IMR-90 (cell line): ENCODE measurements around the gene EPHA10. TPM values are rescaled to one million over a fixed set of nuclear protein-coding genes. Genes with fewer than 3 reads are reported as not detected.

ENCODE experiments used
- ATAC-seq: fragments of 200-7000 bp; cut with Tn5 transposase; 2 replicates; pipeline ENCODE4 v1.9.1; 2020; ENCODE audit warnings: low read depth, mild to moderate bottlenecking, moderate library complexity
- BruUV-seq: library from RNA; stranded (reverse); fragments of 400-500 nt; replicated peaks from 2 replicates; lab custom pipeline; 2021; lab: Mats Ljungman, UMichigan
- CTCF ChIA-PET: fragments of 300-600 bp; formaldehyde crosslinking; extraction: SDS; loops from one replicate; lab custom pipeline; 2021; ENCODE audit warnings: antibody characterized with exemption; lab: Yijun Ruan, JAX
- POLR2A ChIA-PET: fragments of 300-600 bp; sonication (Branson Sonifier 250); formaldehyde crosslinking; loops from one replicate; lab custom pipeline; 2022; ENCODE audit warnings: antibody characterized with exemption; ENCODE audit not compliant: unreplicated experiment; lab: Charles Lee
- DNase-seq: peaks from one replicate; pipeline ENCODE4 v3.0.0; 2013
- H2AFZ ChIP-seq: replicated peaks from 2 replicates; pipeline ENCODE3; 2013; ENCODE audit warnings: low read length, mild to moderate bottlenecking; ENCODE audit not compliant: poor library complexity
- H2AK5ac ChIP-seq: 2 replicates; pipeline ENCODE4 v1.6.1; 2013; ENCODE audit warnings: low read depth, low read length, inconsistent platforms
- H2AK9ac ChIP-seq: replicated peaks from 2 replicates; pipeline ENCODE3; 2013; ENCODE audit warnings: mild to moderate bottlenecking, low read depth, low read length, moderate library complexity; ENCODE audit not compliant: poor library complexity
- H2BK120ac ChIP-seq: 2 replicates; pipeline ENCODE4 v1.6.1; 2013; ENCODE audit warnings: low read depth, low read length, inconsistent platforms
- H2BK15ac ChIP-seq: 3 replicates; pipeline ENCODE4 v1.6.1; 2013; ENCODE audit warnings: low read depth, low read length, inconsistent platforms
- H2BK20ac ChIP-seq: 2 replicates; pipeline ENCODE4 v1.6.1; 2013; ENCODE audit warnings: low read depth, mild to moderate bottlenecking, inconsistent platforms, low read length, moderate library complexity
- H2BK5ac ChIP-seq: 2 replicates; pipeline ENCODE4 v1.6.1; 2013; ENCODE audit warnings: mild to moderate bottlenecking, low read depth, low read length, inconsistent platforms; ENCODE audit not compliant: poor library complexity, severe bottlenecking
- H3K14ac ChIP-seq: replicated peaks from 2 replicates; pipeline ENCODE4 v1.6.1; 2013; ENCODE audit warnings: low read depth, low read length, inconsistent platforms
- H3K18ac ChIP-seq: 2 replicates; pipeline ENCODE4 v1.6.1; 2013; ENCODE audit warnings: low read depth, low read length, control low read depth
- H3K23ac ChIP-seq: 2 replicates; pipeline ENCODE4 v1.6.1; 2013; ENCODE audit warnings: low read depth, low read length, inconsistent platforms
- H3K27ac ChIP-seq: 2 replicates; pipeline ENCODE4 v1.5.1; 2013; ENCODE audit warnings: mild to moderate bottlenecking, control low read depth, low read length; ENCODE audit not compliant: insufficient read depth
- H3K27me3 ChIP-seq: 2 replicates; pipeline ENCODE4 v1.6.1; 2013; ENCODE audit warnings: low read length; ENCODE audit not compliant: control insufficient read depth, insufficient read depth
- H3K36me3 ChIP-seq: 2 replicates; pipeline ENCODE4 v1.6.1; 2013; ENCODE audit warnings: low read length, mixed read lengths; ENCODE audit not compliant: control insufficient read depth, insufficient read depth
- H3K4ac ChIP-seq: 2 replicates; pipeline ENCODE4 v1.6.1; 2013; ENCODE audit warnings: low read depth, low read length, inconsistent platforms
- H3K4me1 ChIP-seq: 2 replicates; pipeline ENCODE4 v1.6.1; 2013; ENCODE audit warnings: low read length, mixed read lengths; ENCODE audit not compliant: control insufficient read depth, insufficient read depth
- H3K4me2 ChIP-seq: 2 replicates; pipeline ENCODE4 v1.6.1; 2013; ENCODE audit warnings: low read depth, mild to moderate bottlenecking, control low read depth, low read length, moderate library complexity
- H3K4me3 ChIP-seq: 2 replicates; pipeline ENCODE4 v1.5.1; 2013; ENCODE audit warnings: low read depth, mild to moderate bottlenecking, control low read depth, low read length, moderate library complexity; ENCODE audit not compliant: insufficient read depth
- H3K56ac ChIP-seq: 2 replicates; pipeline ENCODE4 v1.6.1; 2013; ENCODE audit warnings: low read length, inconsistent platforms; ENCODE audit not compliant: insufficient read depth; ENCODE audit errors: extremely low read depth
- H3K79me1 ChIP-seq, 2 experiments: 2 replicates each; pipeline ENCODE4 v1.6.1; 2013; ENCODE audit warnings: low read length in 2 of 2, inconsistent platforms in 1 of 2, low read depth in 1 of 2
- H3K9ac ChIP-seq: 2 replicates; pipeline ENCODE4 v1.6.1; 2013; ENCODE audit warnings: low read depth, low read length, control low read depth
- H3K9me1 ChIP-seq: 2 replicates; pipeline ENCODE4 v1.6.1; 2013; ENCODE audit warnings: low read length, inconsistent platforms; ENCODE audit not compliant: insufficient read depth
- H3K9me3 ChIP-seq: 2 replicates; pipeline ENCODE4 v1.6.1; 2013; ENCODE audit warnings: low read length; ENCODE audit not compliant: control insufficient read depth, insufficient read depth
- H4K20me1 ChIP-seq: 2 replicates; pipeline ENCODE4 v1.6.1; 2013; ENCODE audit warnings: low read length, inconsistent platforms; ENCODE audit not compliant: insufficient read depth
- H4K5ac ChIP-seq: 2 replicates; pipeline ENCODE4 v1.6.1; 2013; ENCODE audit warnings: mild to moderate bottlenecking, low read depth, low read length, control low read depth
- H4K8ac ChIP-seq, 2 experiments: 2 replicates each; pipeline ENCODE4 v1.6.1; 2013; ENCODE audit warnings: low read depth in 2 of 2, low read length in 2 of 2, control low read depth in 1 of 2, inconsistent platforms in 1 of 2
- H4K91ac ChIP-seq: 2 replicates; pipeline ENCODE4 v1.6.1; 2013; ENCODE audit warnings: low read depth, low read length, inconsistent platforms; ENCODE audit not compliant: insufficient read depth
- BHLHE40 ChIP-seq: fragments of 150-350 bp; IDR thresholded peaks from 2 replicates; pipeline ENCODE4 v1.6.1; 2016; ENCODE audit warnings: mild to moderate bottlenecking, low read depth, low read length
- CEBPB ChIP-seq: IDR thresholded peaks from 2 replicates; pipeline ENCODE4 v1.6.1; 2012; ENCODE audit warnings: low read depth, low read length, improper control_type of control experiment
- CHD1 ChIP-seq: IDR thresholded peaks from 2 replicates; pipeline ENCODE4 v1.6.1; 2012; ENCODE audit warnings: low read depth, low read length, improper control_type of control experiment
- CTCF ChIP-seq: conservative IDR thresholded peaks from 2 replicates; pipeline ENCODE4 v1.5.1; 2012; ENCODE audit warnings: mild to moderate bottlenecking, low read depth, low read length, improper control_type of control experiment
- ELK1 ChIP-seq: fragments of 150-350 bp; IDR thresholded peaks from 2 replicates; pipeline ENCODE4 v1.6.1; 2016; ENCODE audit warnings: low read depth, mild to moderate bottlenecking, low read length, moderate library complexity, borderline replicate concordance
- FOS ChIP-seq: fragments of 150-350 bp; IDR thresholded peaks from 2 replicates; pipeline ENCODE4 v1.6.1; 2016; ENCODE audit warnings: low read depth, low read length
- MAFK ChIP-seq: IDR thresholded peaks from 2 replicates; pipeline ENCODE4 v1.6.1; 2012; ENCODE audit warnings: low read depth, low read length, improper control_type of control experiment
- MAZ ChIP-seq: IDR thresholded peaks from 2 replicates; pipeline ENCODE4 v1.6.1; 2012; ENCODE audit warnings: low read depth, mild to moderate bottlenecking, low read length, improper control_type of control experiment, moderate library complexity, borderline replicate concordance
- MXI1 ChIP-seq: IDR thresholded peaks from 2 replicates; pipeline ENCODE4 v1.6.1; 2012; ENCODE audit warnings: low read depth, mild to moderate bottlenecking, low read length, moderate library complexity, borderline replicate concordance
- NFE2L2 ChIP-seq: fragments of 150-350 bp; IDR thresholded peaks from 2 replicates; pipeline ENCODE4 v1.6.1; 2016; ENCODE audit warnings: low read depth, mild to moderate bottlenecking, low read length
- POLR2A ChIP-seq: IDR thresholded peaks from 2 replicates; pipeline ENCODE4 v1.6.1; 2012; ENCODE audit warnings: mild to moderate bottlenecking, low read depth, low read length
- RAD21 ChIP-seq: IDR thresholded peaks from 2 replicates; pipeline ENCODE4 v1.6.1; 2012; ENCODE audit warnings: low read length, improper control_type of control experiment
- RCOR1 ChIP-seq: IDR thresholded peaks from 2 replicates; pipeline ENCODE4 v1.6.1; 2012; ENCODE audit warnings: mild to moderate bottlenecking, low read length, improper control_type of control experiment; ENCODE audit not compliant: insufficient replicate concordance
- RFX5 ChIP-seq: IDR thresholded peaks from 2 replicates; pipeline ENCODE4 v1.8.0; 2012; ENCODE audit warnings: low read depth, mild to moderate bottlenecking, low read length, moderate library complexity
- SMC3 ChIP-seq: fragments of 150-350 bp; IDR thresholded peaks from 2 replicates; pipeline ENCODE4 v1.6.1; 2016; ENCODE audit warnings: low read depth, mild to moderate bottlenecking, antibody characterized with exemption, low read length, moderate library complexity
- USF2 ChIP-seq: fragments of 150-350 bp; IDR thresholded peaks from 2 replicates; pipeline ENCODE4 v1.6.1; 2017; ENCODE audit warnings: mild to moderate bottlenecking, antibody characterized with exemption, low read length, low read depth
- WGBS, 2 experiments: methylation state at CpG; one replicate each; pipeline versions ENCODE4 v1.1.5 to v1.1.7; 2013; ENCODE audit warnings: missing lambda C conversion rate in 2 of 2; ENCODE audit not compliant: insufficient read length in 1 of 2; ENCODE audit errors: extremely low coverage in 2 of 2; 5-methylcytosine and 5-hydroxymethylcytosine counted together
- dilution Hi-C: fragments of 300-500 bp; cut with HindIII; formaldehyde crosslinking; loops from one replicate; pipeline ENCODE4 v1.14.3; 2018; ENCODE audit warnings: low sequenced_read_pairs; ENCODE audit not compliant: unreplicated experiment
- in situ Hi-C: fragments of 300-500 bp; cut with MboI; formaldehyde crosslinking; loops from 3 replicates; pipeline ENCODE4 v1.14.3; 2019; ENCODE audit warnings: low sequenced_read_pairs, inconsistent platforms, mixed read lengths
- intact Hi-C: fragments of 100-400 bp; cut with micrococcal nuclease; formaldehyde crosslinking; loops from 2 replicates; pipeline ENCODE4 v1.10.0; 2022
- polyA plus RNA-seq, 3 experiments: library from polyadenylated mRNA; depleted of rRNA; stranded (reverse); fragments of >200 nt; gene quantifications; 2 replicates each; pipeline ENCODE4 v1.2.3, GENCODE V29; 2012; ENCODE audit warnings: low replicate concordance in 1 of 3
- total RNA-seq: library from RNA; depleted of rRNA; stranded (reverse); fragments of >200 nt; gene quantifications from 2 replicates; pipeline ENCODE4 v1.2.3, GENCODE V29; 2012

Gene EPHA10
- total and polyA plus RNA-seq, 2 of the 4 experiments (the other 2 are of a cell fraction) = not detected

GRCh38 chr1:37767488-37767887, 2.6 kb upstream of the EPHA10 start:
- Histone ChIP-seq H3K4ac (no peak overlapping the region), H2AFZ (no peak overlapping the region), H3K56ac (no peak overlapping the region), H4K8ac (no peak overlapping the region), H4K91ac (no peak overlapping the region), H3K36me3 (no peaks in the 10 kb centered on the region), H4K20me1 (no peaks in the 10 kb centered on the region), H3K4me2 (no peak overlapping the region), H3K27ac (no peak overlapping the region), H2BK5ac (no peak overlapping the region), H3K9me3 (no peaks in the 10 kb centered on the region; the same call in 1 of the 2 replicates), H2AK9ac (no peak overlapping the region), H2BK15ac (no peak overlapping the region), H3K9me1 (no peaks in the 10 kb centered on the region), H3K27me3 (peaks cover 36% of the 10 kb centered on the region), H3K18ac (no peak overlapping the region), H2AK5ac (no peak overlapping the region), H2BK20ac (no peak overlapping the region), H3K79me1 (no peaks in the 10 kb centered on the region), H3K4me1 (no peaks in the 10 kb centered on the region), H3K9ac (no peak overlapping the region), H3K23ac (no peak overlapping the region), H3K14ac (no peak overlapping the region), H3K4me3 (no peak overlapping the region), H2BK120ac (no peak overlapping the region), H4K5ac (no peak overlapping the region)
- no peak for TF ChIP-seq CTCF
- TF ChIP-seq MAZ = no peak
- TF ChIP-seq MXI1 = no peak
- no peak for TF ChIP-seq CEBPB
- no peak for TF ChIP-seq RFX5
- TF ChIP-seq POLR2A = no peak
- no peak for TF ChIP-seq RCOR1
- TF ChIP-seq CHD1 = no peak
- TF ChIP-seq RAD21 = no peak
- no peak for TF ChIP-seq MAFK
- no peak for TF ChIP-seq USF2
- TF ChIP-seq NFE2L2 = no peak
- TF ChIP-seq ELK1 = no peak
- no peak for TF ChIP-seq SMC3
- no peak for TF ChIP-seq FOS
- TF ChIP-seq BHLHE40 = no peak
- in situ Hi-C loops (no loop called here), intact Hi-C loops (no loop called here), dilution Hi-C loops (no loop called here)
- CTCF ChIA-PET = no interaction called here
- BruUV-seq = no TSS peak
- POLR2A ChIA-PET = no interaction called here
- ATAC-seq (no peak), DNase-seq (no peak)
- no CpG with 5 or more reads among the region's 2 CpGs for WGBS, 2 experiments
